GM18517 (cell line): ENCODE data around the gene CYP4A11.
"Not testable (repeated sequence)": the region's sequence is repeated elsewhere in the genome, so short reads cannot be mapped to it uniquely, and the experiment has no call there.

Experiments used
- ATAC-seq: cut with Tn5 transposase; IDR thresholded peaks from one replicate; pipeline ENCODE4 v1.9.1; 2021; ENCODE audit warnings: mild to moderate bottlenecking, moderate library complexity; ENCODE audit not compliant: unreplicated experiment

Gene CYP4A11

GRCh38 chr1:46931151-46931550 is 10.1 kb downstream of the CYP4A11 start:
- no peak for ATAC-seq

GRCh38 chr1:46927249-46927835 is 13.9 kb downstream of the CYP4A11 start:
- no peak for ATAC-seq

GRCh38 chr1:46910790-46911189 is 30.5 kb downstream of the CYP4A11 start:
- ATAC-seq = no peak

GRCh38 chr1:46903481-46903880 is 37.8 kb downstream of the CYP4A11 start:
- ATAC-seq = no peak

- ATAC-seq = no peak
These were observed 40.9 kb downstream of the CYP4A11 start for GRCh38 chr1:46900401-46900800.

- ATAC-seq = not testable (repeated sequence)
These were observed 59.6 kb downstream of the CYP4A11 start for GRCh38 chr1:46881656-46882055.
